Stimulated activated CD8-positive, alpha-beta memory T cell treated with anti-CD3 and anti-CD28 coated beads, Interleukin-15, amount 100 ng/mL, for 24 hours (primary cell): ENCODE data around the gene ZIC1.

Experiments used
- DNase-seq: peaks from one replicate; pipeline ENCODE4 v3.0.0-alpha.2; 2020; ENCODE audit warnings: low read depth

Gene ZIC1

DNA sequence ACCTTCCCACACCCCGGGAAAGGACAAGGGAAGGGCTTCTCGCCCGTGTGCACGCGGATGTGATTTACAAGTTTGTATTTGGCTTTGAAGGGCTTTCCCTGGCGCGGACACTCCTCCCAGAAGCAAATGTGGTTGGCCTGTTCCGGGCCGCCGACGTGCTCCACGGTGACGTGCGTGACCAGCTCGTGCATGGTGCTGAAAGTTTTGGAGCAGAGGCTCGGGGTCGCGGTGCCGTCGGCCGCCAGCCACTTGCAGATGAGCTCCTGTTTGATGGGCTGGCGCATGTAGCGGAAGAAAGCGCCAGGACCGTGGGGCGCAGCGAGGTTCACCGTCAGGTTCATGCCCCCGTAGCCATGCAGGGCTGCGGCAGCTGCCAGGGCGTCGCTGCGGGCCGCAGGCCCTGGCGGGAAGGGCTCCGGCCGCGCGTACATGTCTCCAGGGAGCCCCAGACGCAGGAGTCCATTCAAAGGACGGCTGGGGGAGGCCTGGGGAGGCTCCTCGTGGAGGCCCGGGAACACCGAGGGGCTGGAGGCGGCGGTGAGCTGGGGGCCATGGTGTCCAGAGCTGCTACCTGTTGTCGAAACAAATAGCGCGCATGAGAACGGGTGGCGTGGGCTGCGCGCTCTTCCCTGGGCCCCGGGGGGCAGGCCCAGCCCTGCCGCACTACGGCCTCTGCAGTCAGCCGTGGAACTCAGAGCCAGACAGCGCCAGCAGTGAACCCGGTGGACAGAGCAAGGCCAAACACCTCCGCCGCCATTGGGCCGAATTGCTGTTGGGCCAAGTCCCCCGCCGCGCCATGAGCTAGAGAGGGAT is 13.1 kb upstream of the ZIC1 start:
- DNase-seq = no peak

DNA sequence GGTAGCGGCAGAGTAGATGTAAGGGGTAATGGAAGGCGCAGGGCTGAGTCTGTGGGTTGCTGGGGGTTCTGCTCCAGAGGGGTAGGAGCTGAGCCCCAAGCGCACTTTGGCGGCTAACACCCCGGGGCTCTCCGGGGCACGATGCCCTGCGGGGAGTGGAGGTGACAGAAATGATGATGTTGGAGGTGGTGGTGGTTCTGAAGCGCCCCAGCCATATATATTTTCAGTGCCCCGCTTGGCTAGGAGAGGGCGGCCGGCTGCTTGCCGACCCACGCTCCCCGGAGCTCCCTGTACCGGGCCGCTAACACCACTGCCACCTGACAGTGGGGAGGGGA is 12.5 kb upstream of the ZIC1 start:
- DNase-seq = no peak

DNA sequence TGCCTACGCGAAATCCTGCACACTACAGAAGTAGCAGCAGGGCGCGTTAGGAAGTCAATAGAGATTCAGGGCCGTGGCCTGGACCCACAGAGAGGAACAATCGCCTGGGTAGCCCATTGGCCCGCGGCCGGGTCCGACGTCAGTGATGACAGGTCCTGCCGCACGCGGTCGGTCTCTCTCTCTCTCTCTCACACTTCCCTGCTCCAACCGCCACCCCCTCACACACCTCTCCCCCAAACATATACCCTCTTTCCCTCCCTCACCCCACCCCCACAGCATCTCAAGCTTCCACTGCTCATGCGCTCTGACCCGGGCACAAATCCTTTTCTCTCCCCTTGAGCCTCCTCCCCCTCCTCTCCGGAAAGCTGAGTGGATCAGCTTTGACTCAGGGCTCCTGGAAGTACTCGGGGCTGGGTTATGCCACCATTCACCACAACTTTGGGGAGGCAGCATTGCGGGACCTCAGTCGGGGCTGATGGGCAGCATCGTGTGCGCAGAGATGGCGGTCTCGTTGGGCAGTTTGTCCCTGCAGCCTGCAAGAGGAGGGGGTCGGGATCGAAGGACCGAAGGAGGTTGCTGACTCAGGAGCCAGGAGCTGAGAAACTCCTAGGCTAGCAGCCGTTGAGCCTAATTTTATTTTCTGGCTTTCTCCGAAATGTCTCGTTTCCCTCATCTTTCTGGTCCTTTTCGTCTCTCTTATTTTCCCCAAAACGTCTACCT is 11.8 kb upstream of the ZIC1 start:
- DNase-seq = no peak

DNA sequence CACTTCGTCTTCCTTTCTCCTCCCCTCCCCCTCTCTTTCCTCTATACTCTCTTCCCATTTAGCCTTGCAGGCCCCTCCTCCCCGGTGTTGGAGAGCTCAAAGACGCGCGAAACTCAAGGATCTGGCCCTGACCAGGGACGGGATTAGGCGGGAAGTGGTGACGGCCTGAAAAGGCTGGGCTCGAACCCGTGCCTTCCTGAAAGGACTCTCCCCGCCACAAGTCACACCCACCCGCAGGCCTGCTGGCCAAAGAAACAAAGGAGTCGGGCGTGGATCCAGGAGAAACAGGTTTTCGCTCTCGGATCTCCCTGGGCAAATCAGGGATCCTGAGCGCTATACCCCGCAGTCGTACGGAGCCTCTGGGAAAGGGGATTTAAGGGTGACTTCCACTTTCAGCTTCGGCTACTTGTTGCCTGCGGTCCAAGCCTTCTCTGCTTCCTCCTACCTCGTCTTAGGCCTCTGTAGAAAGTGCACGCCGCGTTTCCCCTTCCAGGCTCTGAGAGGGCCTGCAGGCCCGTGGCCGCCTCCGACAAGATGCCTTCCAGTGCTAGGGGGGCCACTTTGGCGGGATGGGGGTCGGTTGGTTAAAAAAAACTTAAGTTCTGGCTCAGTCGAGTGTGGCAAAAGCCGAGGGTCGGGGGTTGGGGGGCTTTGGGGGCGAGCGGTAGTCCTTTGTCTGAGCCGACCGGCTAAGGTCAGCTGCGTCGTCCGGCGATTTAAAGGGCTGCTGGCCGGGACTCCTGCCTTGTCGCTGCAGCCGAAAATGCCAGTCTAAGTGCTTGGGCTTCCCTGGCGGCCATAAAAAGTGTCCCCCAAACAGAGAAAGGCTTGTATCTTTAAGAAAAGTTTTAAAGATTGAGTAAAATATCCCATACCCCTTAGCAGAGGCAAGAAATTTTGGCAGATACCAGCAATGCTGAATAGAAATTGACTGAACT is 11.0 kb upstream of the ZIC1 start:
- no peak for DNase-seq

DNA sequence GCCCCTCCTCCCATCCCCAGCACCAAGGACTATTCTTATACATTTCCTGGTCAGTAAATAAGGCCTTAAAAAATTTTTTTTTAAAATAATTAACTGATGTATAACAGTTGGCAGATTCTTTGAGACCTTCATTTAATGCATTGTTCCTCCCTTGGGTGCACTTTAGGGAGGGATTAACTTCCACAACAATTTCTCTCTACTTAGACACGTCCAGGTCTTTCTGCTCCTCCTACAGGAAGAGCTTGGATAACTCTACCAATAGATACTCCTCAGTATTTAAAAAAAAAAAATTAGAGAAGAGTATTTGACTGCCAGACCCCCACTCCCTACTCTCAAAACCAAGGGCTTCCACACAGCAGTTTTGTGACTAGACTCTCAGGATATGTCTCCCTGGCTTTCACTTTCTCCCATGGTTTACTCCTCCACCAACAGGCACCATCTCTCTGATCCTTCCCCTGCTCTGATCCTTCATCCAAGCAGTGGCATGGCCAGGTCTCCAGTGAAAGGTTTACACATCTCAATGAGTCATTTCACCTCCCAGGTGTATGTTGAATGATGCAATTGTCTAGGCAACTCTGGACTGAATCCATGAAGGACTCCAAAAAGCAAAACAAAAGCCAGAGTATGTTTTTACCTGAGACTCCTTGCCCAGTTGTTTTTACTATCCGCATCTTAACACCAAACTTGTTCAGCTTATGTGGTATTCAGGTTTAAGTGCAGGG is 10.2 kb upstream of the ZIC1 start:
- DNase-seq = no peak

DNA sequence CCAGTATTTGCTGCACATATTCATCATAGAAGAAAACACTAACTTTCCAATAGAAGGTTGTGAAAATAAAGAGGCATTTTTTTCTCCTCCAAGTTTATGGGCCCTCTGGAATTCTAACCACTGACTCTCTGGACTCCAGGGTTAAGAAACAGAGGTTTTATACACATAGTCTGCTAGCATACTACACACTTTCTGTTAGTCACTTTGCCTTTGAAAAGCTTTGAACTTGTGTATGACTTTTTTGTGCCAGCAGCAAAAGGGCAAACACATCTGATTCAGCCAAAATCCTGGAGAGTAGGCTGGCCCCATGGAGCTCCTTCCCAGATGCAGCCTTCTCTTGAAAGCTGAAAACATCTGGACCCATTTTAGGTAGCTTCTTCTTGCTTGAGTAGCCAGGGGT is 9.1 kb upstream of the ZIC1 start:
- DNase-seq = no peak

DNA sequence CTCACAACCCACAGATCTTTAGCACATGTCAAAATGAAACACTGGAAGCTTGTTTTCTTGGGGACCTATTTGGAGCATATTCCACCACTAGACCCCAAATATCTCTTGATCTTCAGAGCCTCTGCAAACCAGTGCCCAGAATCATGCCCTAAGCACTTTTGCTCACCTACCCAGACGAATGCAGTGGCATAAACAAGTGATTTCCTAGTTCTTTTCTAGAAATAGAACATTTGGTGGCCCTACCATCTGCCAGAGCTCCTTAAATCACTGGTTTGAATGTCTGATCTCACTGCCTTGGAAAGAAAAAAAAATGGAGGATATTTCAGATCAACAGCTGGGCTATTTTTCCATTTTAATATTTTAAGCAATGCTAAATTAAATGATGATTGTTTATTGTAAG is 8.2 kb upstream of the ZIC1 start:
- no peak for DNase-seq

DNA sequence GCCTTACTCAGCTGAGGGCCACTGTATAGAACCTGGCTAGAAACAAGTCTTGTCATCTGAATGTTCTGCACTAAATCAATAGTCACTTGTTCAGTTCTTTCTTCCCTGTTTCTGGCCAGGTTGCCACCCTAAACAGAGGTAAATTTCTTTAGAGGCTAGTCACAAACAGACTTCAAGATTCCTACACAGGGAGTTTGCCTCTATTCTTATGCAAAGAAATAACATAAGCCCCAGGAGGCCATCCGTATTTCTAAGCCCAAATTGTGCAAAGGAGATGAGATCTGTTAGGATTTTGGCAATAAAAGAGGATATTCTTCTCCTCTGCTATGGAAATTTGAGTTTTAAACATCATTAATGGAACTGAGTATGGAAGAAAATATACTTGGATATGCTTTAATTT is 7.7 kb upstream of the ZIC1 start:
- no peak for DNase-seq

DNA sequence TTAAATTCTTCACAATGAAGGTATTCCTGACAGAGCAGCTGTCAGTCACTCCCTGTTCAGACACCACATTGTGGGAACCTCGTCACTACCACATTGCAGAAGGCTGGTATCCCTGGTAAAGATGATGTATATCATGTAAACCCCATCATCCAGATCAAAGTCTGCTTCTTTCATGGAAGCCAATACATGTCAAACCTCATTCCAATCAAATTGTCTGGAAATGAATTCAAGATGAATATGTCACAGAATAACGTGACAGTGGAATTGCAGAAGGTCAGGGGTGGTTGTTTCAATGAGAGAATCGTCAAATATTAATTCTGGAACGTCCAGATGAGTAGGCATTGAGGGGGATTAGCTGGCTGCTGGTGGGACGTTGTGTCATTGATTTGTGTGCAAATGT is 7.0 kb upstream of the ZIC1 start:
- DNase-seq = no peak

DNA sequence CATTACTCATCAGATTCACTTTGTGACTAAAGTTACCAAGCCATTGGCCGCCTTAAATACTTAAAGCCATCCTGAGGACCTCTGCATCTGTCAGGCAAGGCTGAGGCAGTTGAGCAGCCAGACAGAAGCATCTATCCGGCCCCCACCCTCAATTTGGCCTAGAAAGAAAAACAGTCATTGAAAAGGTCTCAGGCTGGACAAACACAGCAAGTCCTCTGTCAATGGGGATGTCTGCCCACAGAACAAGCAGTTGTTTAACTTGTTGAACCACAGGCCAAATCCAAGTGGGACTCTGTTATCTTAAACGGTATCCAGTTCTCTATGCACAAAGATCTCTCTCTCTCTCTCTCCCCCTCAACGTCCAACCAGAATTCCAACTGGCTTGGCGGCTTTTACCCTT is 5.7 kb upstream of the ZIC1 start:
- DNase-seq = no peak

DNA sequence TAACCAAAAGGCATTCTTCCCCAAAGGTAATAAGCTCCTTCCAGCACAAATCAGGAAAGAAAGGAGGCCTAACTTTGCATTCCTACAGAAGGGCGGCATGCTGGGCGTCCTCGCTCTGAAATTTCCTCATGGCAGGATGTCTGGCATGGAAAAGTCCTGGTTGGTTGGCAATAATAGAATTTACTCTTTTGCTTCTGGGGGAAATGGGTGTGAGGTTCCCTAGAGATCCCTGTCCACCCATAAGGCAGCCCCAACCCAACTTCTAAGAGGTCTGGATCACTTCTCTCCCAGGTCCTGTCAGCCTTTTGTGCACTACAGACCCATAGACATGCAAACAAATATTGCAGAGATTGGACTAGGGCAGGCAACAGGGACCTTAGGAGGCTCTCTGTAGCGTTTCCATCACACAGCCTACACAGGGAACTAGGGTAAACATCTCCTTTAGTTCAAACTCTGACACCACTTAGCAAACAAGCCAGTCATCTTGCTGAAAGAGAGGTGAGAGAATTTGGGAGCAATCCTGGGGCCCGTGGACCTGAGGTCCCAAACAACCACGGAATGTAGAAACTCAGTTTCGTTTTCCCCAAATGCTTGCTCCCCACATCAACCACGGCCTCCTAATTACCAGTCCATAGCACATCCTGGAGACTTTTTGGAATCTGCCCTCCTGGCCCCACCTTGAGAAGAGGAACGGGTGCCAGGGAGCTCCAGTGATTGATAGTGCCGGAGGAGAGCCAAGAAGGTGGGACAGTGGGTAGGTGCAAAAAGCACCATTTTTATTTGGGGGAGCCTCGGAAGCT is 5.0 kb upstream of the ZIC1 start:
- DNase-seq = no peak

DNA sequence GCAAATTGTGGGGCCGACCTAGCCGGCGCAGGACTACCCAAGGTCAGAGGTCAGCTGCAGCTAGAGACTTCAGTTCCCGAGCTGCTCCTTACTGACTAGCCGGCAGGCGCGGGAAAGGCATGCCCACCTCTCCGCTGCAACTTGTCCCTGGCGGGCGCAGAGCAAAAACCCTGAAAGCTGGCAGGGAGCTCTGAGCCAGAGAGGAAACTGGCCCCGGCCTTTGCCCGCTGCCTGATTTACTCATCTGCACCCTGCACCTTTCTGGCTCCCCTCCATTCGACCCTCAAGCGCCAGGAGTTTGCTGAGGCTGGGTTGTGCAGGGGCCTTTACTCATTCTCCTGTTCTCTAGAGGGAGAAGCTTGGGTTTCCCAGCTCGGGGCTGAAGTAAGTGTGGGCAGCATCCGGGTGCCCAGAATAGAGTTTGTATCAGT is 4.3 kb upstream of the ZIC1 start:
- no peak for DNase-seq

DNA sequence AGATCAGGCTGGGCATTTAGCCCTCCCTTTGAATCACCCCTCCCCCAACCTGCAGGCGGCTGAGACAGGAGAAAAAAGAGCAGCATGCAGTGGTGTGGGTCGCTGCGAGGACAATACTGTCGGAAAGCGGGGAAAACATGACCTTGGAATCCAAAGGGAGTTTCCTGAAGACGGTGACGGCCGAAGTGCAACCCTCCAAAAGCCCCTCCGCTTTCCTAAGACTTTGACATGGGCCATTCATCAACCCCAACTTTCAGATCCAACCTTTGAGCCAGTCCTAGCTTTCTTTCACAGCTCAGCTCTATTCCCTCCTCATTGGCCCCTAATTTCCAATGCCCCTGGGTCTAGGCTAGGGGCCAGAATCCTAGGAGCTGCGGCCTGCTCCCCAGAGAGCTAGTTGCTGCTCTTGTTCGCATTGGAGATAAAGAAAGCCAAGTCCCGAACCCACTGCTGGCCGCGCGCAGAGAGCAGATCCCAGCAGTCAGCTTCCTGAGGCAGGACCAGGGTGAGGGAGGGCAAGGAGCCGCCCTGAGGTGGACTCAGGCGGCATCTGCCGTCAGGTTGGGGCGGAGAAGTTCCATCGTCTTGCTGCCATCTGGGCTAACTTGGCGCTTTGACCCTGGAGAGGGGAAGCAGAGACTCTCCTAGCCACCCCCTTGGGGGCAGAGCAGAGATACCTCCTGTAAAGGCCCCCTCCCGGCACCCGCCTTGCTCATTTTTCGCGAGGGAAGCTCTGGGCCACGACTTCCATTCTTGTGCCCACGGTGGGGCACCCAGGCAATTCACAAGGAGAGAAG is 3.7 kb upstream of the ZIC1 start:
- DNase-seq = no peak

DNA sequence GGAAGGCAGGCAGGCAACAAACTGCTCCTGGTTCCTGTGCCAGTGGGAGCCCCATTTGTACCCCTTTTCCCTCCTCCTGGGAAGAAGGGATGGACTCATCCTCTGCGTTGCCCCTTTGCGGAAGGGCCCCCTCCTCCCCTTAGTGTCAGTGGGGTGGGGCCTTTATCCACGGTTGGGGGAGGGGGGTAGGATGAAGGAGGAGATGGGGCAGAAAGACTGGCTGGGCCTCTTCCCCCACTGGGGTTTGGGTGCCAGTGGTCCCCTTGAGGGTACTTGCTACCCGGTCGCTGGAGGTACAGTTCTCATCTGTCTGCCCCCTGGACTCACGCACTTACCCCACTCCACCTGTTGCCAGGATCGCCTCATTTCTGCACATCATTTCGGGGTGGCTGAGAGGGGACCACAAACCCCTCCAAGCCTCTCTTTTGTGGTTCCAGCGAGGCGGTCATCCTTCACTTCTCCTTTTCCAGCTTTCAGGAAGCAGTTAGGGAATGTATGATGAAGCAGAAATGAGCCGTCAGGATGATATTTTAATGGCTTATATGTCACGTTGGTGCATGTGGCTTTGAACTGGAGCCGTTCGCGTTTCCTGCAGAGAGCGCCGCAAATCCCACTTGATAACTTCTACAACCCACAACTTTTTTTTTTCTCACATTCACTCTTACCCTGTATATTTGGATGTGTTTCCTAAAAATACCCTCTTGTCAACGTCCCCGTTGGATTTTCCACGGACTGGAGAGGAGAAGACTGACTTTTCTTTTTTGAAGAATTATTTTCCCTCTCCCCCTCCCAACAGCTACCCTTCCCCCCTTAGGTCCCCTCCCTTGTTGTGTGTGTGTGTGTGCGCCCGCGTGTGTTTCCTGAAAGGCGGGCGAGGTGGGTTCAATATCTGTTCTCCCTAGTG is 2.9 kb upstream of the ZIC1 start, which contains the start of gene ZIC4:
Gene ZIC4, minus strand, starts transcription at position 516 of the 904 bp plus-strand sequence. CDS start 3,746 bp downstream, outside the sequence.
- no peak for DNase-seq

DNA sequence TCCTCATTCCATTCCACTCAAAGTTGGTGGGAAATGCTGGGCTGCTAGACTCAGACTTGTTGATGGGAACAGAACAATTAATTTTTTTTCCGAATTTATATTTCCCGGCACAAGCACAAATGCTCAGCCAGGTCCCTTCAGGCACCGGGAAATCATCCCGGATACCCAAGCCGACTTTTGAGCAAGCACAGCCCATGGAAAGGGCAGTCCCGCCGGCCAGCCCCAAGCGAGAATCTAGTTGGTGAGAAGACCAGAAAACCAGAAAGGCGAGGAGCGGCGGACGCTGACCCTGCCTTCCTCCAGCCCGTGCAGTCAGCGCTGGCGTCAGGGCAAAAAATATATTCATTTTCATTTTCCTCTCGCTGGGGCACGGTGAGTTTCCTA is 2.1 kb upstream of the ZIC1 start:
- no peak for DNase-seq

DNA sequence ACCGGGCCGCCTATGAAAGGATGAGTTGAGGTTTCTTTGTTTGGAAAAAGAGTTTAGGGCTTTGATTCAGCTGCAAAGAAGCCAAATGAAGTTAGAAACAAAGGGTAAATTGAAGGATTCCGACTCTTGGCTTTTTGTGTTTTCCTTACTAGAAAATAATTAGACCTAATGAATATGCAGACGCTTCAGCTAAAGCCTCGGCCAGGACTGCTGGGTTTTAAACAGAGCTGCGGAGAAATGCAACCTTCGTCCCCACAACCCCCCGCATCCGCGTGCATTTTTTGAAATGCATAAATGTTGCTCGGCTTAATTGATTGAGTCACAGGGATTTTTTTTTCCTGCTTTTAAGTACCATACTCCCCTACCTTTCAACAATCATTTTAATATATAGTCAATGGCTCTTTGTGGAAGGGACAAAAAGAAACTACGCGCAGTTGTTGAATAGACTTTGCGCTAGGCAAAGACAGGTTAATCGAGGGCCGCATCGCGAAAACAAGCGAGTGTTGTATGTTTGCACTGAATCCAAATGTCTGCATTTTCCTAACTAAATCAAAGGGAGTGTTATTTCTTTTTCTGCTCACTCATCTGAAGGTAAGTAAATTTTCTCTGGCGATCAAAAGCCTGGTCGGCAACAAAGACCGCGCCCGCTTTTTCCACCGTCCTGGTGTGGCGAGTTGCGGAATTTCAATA is 1.5 kb upstream of the ZIC1 start:
- no peak for DNase-seq

DNA sequence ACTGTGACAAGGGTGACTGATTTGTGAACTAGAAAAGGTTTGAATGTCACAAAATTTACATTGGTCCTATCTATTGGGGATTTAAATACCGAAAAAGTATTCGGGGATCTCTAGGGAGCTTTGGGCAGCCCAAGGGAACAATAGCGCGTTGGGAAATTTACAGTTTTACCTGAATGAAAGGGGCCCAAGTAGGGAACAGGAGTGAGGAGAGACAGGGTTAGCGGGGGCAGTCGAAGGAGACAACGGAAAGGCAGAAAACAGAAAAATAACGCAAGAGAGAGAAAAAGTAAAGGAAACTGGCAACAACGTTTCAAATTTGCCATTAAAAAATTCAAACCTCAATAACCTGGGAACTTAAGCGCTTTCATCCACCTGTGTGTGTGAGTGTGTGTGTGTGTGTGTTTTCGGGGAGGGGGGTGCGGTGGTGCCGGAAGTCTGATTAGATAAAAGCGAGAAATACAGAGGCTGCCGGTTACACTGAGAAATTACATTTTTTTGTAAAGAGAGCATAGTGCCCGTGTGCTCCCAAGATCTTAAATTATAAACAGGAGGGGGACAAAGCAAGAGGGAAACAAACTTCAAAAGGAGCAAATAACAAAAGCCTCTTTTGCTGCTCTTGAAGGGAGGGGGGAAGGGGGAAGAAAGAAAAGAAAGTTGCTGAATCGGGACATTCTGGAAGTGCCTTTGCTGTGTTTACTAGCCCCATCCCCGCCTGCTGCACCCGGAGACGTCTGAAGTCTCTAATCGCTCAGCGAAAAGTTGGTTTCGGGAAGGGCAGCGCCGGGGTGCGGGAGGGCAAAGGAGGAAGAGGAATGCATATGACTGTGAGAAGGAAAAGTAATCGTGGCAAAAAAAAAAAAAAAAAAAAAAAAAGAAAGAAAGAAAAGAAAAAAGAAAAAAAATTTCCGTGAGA is 721 bp upstream of the ZIC1 start:
- DNase-seq = no peak
